ENCODE measurements around the gene KCNMA1.

The KCNMA1 gene

GRCh38 chr10:77231884-77232610 lies 405.6 kb downstream of the KCNMA1 start:
- H3K4me1 ChIP-seq (ENCODE audit: control insufficient read depth, insufficient read depth, low read length) = peaks cover 17% of the 10 kb centered on the region
- H3K9ac ChIP-seq (ENCODE audit: low read length in 2 of 2) = no peak overlapping the region
- H3K27me3 ChIP-seq (ENCODE audit: control insufficient read depth in 1 of 2, insufficient read depth in 2 of 2, low read length in 2 of 2) = no peaks in the 10 kb centered on the region
- H3K36me3 ChIP-seq (ENCODE audit: control insufficient read depth in 2 of 2, insufficient read depth in 2 of 2, low read length in 2 of 2) = no peaks in the 10 kb centered on the region
- H3K9me3 ChIP-seq (ENCODE audit: control insufficient read depth in 2 of 2, low read length in 2 of 2) = no peaks in the 10 kb centered on the region
- no peak overlapping the region for H3K4me3 ChIP-seq (ENCODE audit: low read length in 2 of 2)
- H3K27ac ChIP-seq (ENCODE audit: low read length) = no peak overlapping the region

GRCh38 chr10:77231375-77231774 lies 406.2 kb downstream of the KCNMA1 start:
- H3K9ac ChIP-seq (ENCODE audit: low read length in 2 of 2) = no peak overlapping the region

GRCh38 chr10:77230194-77230593 lies 407.4 kb downstream of the KCNMA1 start:
- no peak overlapping the region for H3K27ac ChIP-seq (ENCODE audit: low read length)
- H3K4me3 ChIP-seq (ENCODE audit: low read length in 2 of 2) = no peak overlapping the region
- H3K9me3 ChIP-seq (ENCODE audit: control insufficient read depth in 2 of 2, low read length in 2 of 2) = no peaks in the 10 kb centered on the region
- peaks cover 23% of the 10 kb centered on the region for H3K4me1 ChIP-seq (ENCODE audit: control insufficient read depth, insufficient read depth, low read length)
- no peaks in the 10 kb centered on the region for H3K36me3 ChIP-seq (ENCODE audit: control insufficient read depth in 2 of 2, insufficient read depth in 2 of 2, low read length in 2 of 2)
- no peak overlapping the region for H3K9ac ChIP-seq (ENCODE audit: low read length in 2 of 2)
- H3K27me3 ChIP-seq (ENCODE audit: control insufficient read depth in 1 of 2, insufficient read depth in 2 of 2, low read length in 2 of 2) = no peaks in the 10 kb centered on the region

More at GRCh38 chr10:77231375-77231774, 406.2 kb downstream of the KCNMA1 start:
- Histone ChIP-seq H3K9me3 (ENCODE audit: control insufficient read depth in 2 of 2, low read length in 2 of 2) (no peaks in the 10 kb centered on the region), H3K27ac (ENCODE audit: low read length) (no peak overlapping the region), H3K27me3 (ENCODE audit: control insufficient read depth in 1 of 2, insufficient read depth in 2 of 2, low read length in 2 of 2) (no peaks in the 10 kb centered on the region), H3K4me3 (ENCODE audit: low read length in 2 of 2) (no peak overlapping the region), H3K4me1 (ENCODE audit: control insufficient read depth, insufficient read depth, low read length) (peaks cover 19% of the 10 kb centered on the region), H3K36me3 (ENCODE audit: control insufficient read depth in 2 of 2, insufficient read depth in 2 of 2, low read length in 2 of 2) (no peaks in the 10 kb centered on the region)

GRCh38 chr10:77229704-77230103 lies 407.9 kb downstream of the KCNMA1 start:
- H3K4me3 ChIP-seq (ENCODE audit: low read length in 2 of 2) = no peak overlapping the region

GRCh38 chr10:77228559-77228958 lies 409.0 kb downstream of the KCNMA1 start:
- peak overlapping the region; percentile 70 for H3K27ac ChIP-seq (ENCODE audit: low read length)
- H3K4me3 ChIP-seq (ENCODE audit: low read length in 2 of 2) = no peak overlapping the region
- H3K9ac ChIP-seq (ENCODE audit: low read length in 2 of 2) = peak overlapping the region; percentile 11 to 21
- H3K36me3 ChIP-seq (ENCODE audit: control insufficient read depth in 2 of 2, insufficient read depth in 2 of 2, low read length in 2 of 2) = no peaks in the 10 kb centered on the region
- peaks cover 27% of the 10 kb centered on the region for H3K4me1 ChIP-seq (ENCODE audit: control insufficient read depth, insufficient read depth, low read length)
- no peaks in the 10 kb centered on the region for H3K27me3 ChIP-seq (ENCODE audit: control insufficient read depth in 1 of 2, insufficient read depth in 2 of 2, low read length in 2 of 2)
- H3K9me3 ChIP-seq (ENCODE audit: control insufficient read depth in 2 of 2, low read length in 2 of 2) = no peaks in the 10 kb centered on the region

More at GRCh38 chr10:77229704-77230103, 407.9 kb downstream of the KCNMA1 start:
- peak overlapping the region; percentile 70 for H3K27ac ChIP-seq (ENCODE audit: low read length)
- H3K9ac ChIP-seq (ENCODE audit: low read length in 2 of 2) = no peak overlapping the region
- H3K4me1 ChIP-seq (ENCODE audit: control insufficient read depth, insufficient read depth, low read length) = peaks cover 21% of the 10 kb centered on the region
- no peaks in the 10 kb centered on the region for H3K36me3 ChIP-seq (ENCODE audit: control insufficient read depth in 2 of 2, insufficient read depth in 2 of 2, low read length in 2 of 2)
- no peaks in the 10 kb centered on the region for H3K9me3 ChIP-seq (ENCODE audit: control insufficient read depth in 2 of 2, low read length in 2 of 2)
- no peaks in the 10 kb centered on the region for H3K27me3 ChIP-seq (ENCODE audit: control insufficient read depth in 1 of 2, insufficient read depth in 2 of 2, low read length in 2 of 2)

GRCh38 chr10:77226853-77227565 lies 410.6 kb downstream of the KCNMA1 start:
- Histone ChIP-seq H3K36me3 (ENCODE audit: control insufficient read depth in 2 of 2, insufficient read depth in 2 of 2, low read length in 2 of 2) (no peaks in the 10 kb centered on the region), H3K4me3 (ENCODE audit: low read length in 2 of 2) (no peak overlapping the region), H3K27me3 (ENCODE audit: control insufficient read depth in 1 of 2, insufficient read depth in 2 of 2, low read length in 2 of 2) (no peaks in the 10 kb centered on the region), H3K9ac (ENCODE audit: low read length in 2 of 2) (peak overlapping the region in 1 of 2 donors; percentile 5), H3K4me1 (ENCODE audit: control insufficient read depth, insufficient read depth, low read length) (peaks cover 31% of the 10 kb centered on the region), H3K27ac (ENCODE audit: low read length) (peak overlapping the region; percentile 70), H3K9me3 (ENCODE audit: control insufficient read depth in 2 of 2, low read length in 2 of 2) (no peaks in the 10 kb centered on the region)

GRCh38 chr10:77226452-77226851 lies 411.2 kb downstream of the KCNMA1 start:
- Histone ChIP-seq H3K36me3 (ENCODE audit: control insufficient read depth in 2 of 2, insufficient read depth in 2 of 2, low read length in 2 of 2) (no peaks in the 10 kb centered on the region), H3K4me1 (ENCODE audit: control insufficient read depth, insufficient read depth, low read length) (peaks cover 31% of the 10 kb centered on the region), H3K27me3 (ENCODE audit: control insufficient read depth in 1 of 2, insufficient read depth in 2 of 2, low read length in 2 of 2) (no peaks in the 10 kb centered on the region), H3K4me3 (ENCODE audit: low read length in 2 of 2) (no peak overlapping the region), H3K27ac (ENCODE audit: low read length) (peak overlapping the region; percentile 70), H3K9me3 (ENCODE audit: control insufficient read depth in 2 of 2, low read length in 2 of 2) (no peaks in the 10 kb centered on the region), H3K9ac (ENCODE audit: low read length in 2 of 2) (peak overlapping the region in 1 of 2 donors; percentile 5)

- peak overlapping the region; percentile 75 for H3K27ac ChIP-seq (ENCODE audit: low read length)
Measured at GRCh38 chr10:77226020-77226419, 411.6 kb downstream of the KCNMA1 start.

GRCh38 chr10:77223526-77224460 lies 413.8 kb downstream of the KCNMA1 start:
- Histone ChIP-seq H3K9me3 (ENCODE audit: control insufficient read depth in 2 of 2, low read length in 2 of 2) (no peaks in the 10 kb centered on the region), H3K27ac (ENCODE audit: low read length) (peak overlapping the region; percentile 75), H3K9ac (ENCODE audit: low read length in 2 of 2) (no peak overlapping the region), H3K4me1 (ENCODE audit: control insufficient read depth, insufficient read depth, low read length) (peaks cover 31% of the 10 kb centered on the region), H3K36me3 (ENCODE audit: control insufficient read depth in 2 of 2, insufficient read depth in 2 of 2, low read length in 2 of 2) (no peaks in the 10 kb centered on the region), H3K4me3 (ENCODE audit: low read length in 2 of 2) (no peak overlapping the region), H3K27me3 (ENCODE audit: control insufficient read depth in 1 of 2, insufficient read depth in 2 of 2, low read length in 2 of 2) (no peaks in the 10 kb centered on the region)

More at GRCh38 chr10:77226020-77226419, 411.6 kb downstream of the KCNMA1 start:
- Histone ChIP-seq H3K36me3 (ENCODE audit: control insufficient read depth in 2 of 2, insufficient read depth in 2 of 2, low read length in 2 of 2) (no peaks in the 10 kb centered on the region), H3K4me1 (ENCODE audit: control insufficient read depth, insufficient read depth, low read length) (peaks cover 31% of the 10 kb centered on the region), H3K9me3 (ENCODE audit: control insufficient read depth in 2 of 2, low read length in 2 of 2) (no peaks in the 10 kb centered on the region), H3K4me3 (ENCODE audit: low read length in 2 of 2) (no peak overlapping the region), H3K9ac (ENCODE audit: low read length in 2 of 2) (no peak overlapping the region), H3K27me3 (ENCODE audit: control insufficient read depth in 1 of 2, insufficient read depth in 2 of 2, low read length in 2 of 2) (no peaks in the 10 kb centered on the region)

GRCh38 chr10:77220150-77220549 lies 417.5 kb downstream of the KCNMA1 start:
- no peak overlapping the region for H3K27ac ChIP-seq (ENCODE audit: low read length)
- H3K9me3 ChIP-seq (ENCODE audit: control insufficient read depth in 2 of 2, low read length in 2 of 2) = no peaks in the 10 kb centered on the region
- no peaks in the 10 kb centered on the region for H3K36me3 ChIP-seq (ENCODE audit: control insufficient read depth in 2 of 2, insufficient read depth in 2 of 2, low read length in 2 of 2)
- no peaks in the 10 kb centered on the region for H3K27me3 ChIP-seq (ENCODE audit: control insufficient read depth in 1 of 2, insufficient read depth in 2 of 2, low read length in 2 of 2)
- peaks cover 18% of the 10 kb centered on the region for H3K4me1 ChIP-seq (ENCODE audit: control insufficient read depth, insufficient read depth, low read length)
- no peak overlapping the region for H3K4me3 ChIP-seq (ENCODE audit: low read length in 2 of 2)
- H3K9ac ChIP-seq (ENCODE audit: low read length in 2 of 2) = no peak overlapping the region
